A673 (cell line): Measurements from ENCODE around the gene ULK4.

Source experiments
- CTCF ChIP-seq: fragments of 300-800, 200-600 bp; sonication (generic); conservative IDR thresholded peaks from 2 replicates; pipeline ENCODE4 v1.5.1; 2017; ENCODE audit warnings: low read depth, mild to moderate bottlenecking, antibody characterized with exemption, low read length, moderate library complexity, mixed read lengths
- EZH2 ChIP-seq: fragments of 200-600 bp; sonication (generic); IDR thresholded peaks from 2 replicates; pipeline ENCODE4 v1.6.1; 2017; ENCODE audit warnings: borderline replicate concordance, low read depth, mild to moderate bottlenecking, mixed read lengths, antibody characterized with exemption, low read length; ENCODE audit not compliant: poor library complexity, severe bottlenecking

- no peak for TF ChIP-seq CTCF
- no peak for TF ChIP-seq EZH2
These were observed 310.2 kb downstream of the ULK4 start for GRCh38 chr3:41651718-41652117.
